NB4 (cell line): ENCODE results near the gene MFAP4.

Experiments
- CTCF ChIP-seq: IDR thresholded peaks from one replicate; pipeline ENCODE4 v1.5.1; 2012; ENCODE audit warnings: low read depth, low read length
- MYC ChIP-seq: IDR thresholded peaks from 2 replicates; pipeline ENCODE4 v1.6.1; 2011; ENCODE audit warnings: low read depth, low read length
- POLR2A ChIP-seq: IDR thresholded peaks from 2 replicates; pipeline ENCODE4 v1.6.1; 2011; ENCODE audit warnings: mild to moderate bottlenecking; ENCODE audit not compliant: insufficient read length; ENCODE audit errors: extremely low read depth

GRCh38 chr17:19375732-19376131 lies 11.3 kb downstream of the MFAP4 start:
- no peak for TF ChIP-seq CTCF
- no peak for TF ChIP-seq POLR2A
- no peak for TF ChIP-seq MYC
